Measurements from ENCODE around the gene HEG1.

DNA sequence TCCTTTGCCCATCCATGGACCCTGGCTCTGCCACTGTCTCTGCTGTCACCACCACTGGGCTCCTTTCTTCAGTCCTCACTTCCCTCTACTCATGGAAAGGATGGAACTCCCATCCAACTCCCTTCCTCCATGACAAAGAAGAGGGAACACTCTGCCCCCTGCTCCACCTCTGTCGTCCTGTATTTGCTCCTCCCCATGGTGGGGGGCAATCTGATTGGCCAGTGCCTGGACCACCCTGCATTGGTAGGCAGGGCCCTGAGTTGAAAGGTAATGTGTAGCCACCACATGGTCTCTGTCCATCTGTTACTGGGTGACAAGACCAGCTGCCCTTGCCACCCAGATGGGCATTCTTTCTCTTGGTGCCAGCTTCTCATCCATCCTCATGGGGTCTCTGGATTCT is 20.7 kb upstream of the HEG1 start:
- TF ChIP-seq, protein P1, sequence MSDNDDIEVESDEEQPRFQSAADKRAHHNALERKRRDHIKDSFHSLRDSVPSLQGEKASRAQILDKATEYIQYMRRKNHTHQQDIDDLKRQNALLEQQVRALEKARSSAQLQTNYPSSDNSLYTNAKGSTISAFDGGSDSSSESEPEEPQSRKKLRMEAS (IDR thresholded peaks at IDR 0.05; ENCODE audit: low read depth, low read length), result no peak
- TF ChIP-seq, protein P2, sequence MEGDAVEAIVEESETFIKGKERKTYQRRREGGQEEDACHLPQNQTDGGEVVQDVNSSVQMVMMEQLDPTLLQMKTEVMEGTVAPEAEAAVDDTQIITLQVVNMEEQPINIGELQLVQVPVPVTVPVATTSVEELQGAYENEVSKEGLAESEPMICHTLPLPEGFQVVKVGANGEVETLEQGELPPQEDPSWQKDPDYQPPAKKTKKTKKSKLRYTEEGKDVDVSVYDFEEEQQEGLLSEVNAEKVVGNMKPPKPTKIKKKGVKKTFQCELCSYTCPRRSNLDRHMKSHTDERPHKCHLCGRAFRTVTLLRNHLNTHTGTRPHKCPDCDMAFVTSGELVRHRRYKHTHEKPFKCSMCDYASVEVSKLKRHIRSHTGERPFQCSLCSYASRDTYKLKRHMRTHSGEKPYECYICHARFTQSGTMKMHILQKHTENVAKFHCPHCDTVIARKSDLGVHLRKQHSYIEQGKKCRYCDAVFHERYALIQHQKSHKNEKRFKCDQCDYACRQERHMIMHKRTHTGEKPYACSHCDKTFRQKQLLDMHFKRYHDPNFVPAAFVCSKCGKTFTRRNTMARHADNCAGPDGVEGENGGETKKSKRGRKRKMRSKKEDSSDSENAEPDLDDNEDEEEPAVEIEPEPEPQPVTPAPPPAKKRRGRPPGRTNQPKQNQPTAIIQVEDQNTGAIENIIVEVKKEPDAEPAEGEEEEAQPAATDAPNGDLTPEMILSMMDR (IDR thresholded peaks at IDR 0.05; ENCODE audit: low read depth, low read length), result no peak

Measured in NB4 (cell line).